GM18507 (cell line): Measurements from ENCODE around the gene ESAM.

Source experiments
- DNase-seq: peaks from one replicate; pipeline ENCODE4 v3.0.0; 2011; ENCODE audit warnings: low read depth; ENCODE audit not compliant: insufficient read length; ENCODE audit errors: extremely low spot score
- FAIRE-seq: peaks from 2 replicates; lab custom pipeline; 2011; peaks lifted over from hg19 to GRCh38; lab: Jason Lieb, UNC

The ESAM gene

GRCh38 chr11:124754710-124755109, 7.4 kb downstream of the ESAM start:
- DNase-seq (no peak), FAIRE-seq (no peak)

GRCh38 chr11:124754309-124754708, 7.8 kb downstream of the ESAM start:
- no peak for DNase-seq
- no peak for FAIRE-seq

GRCh38 chr11:124753624-124754023, 8.5 kb downstream of the ESAM start:
- FAIRE-seq (no peak), DNase-seq (no peak)

GRCh38 chr11:124753205-124753604, 8.9 kb downstream of the ESAM start:
- FAIRE-seq: no peak
- DNase-seq: no peak

GRCh38 chr11:124752471-124753102, 9.5 kb downstream of the ESAM start:
- FAIRE-seq: no peak
- no peak for DNase-seq

- FAIRE-seq (no peak), DNase-seq (no peak)
These were observed 10.2 kb downstream of the ESAM start, which contains the start of gene VSIG2 for GRCh38 chr11:124751741-124752470. TSS of gene VSIG2 (minus strand) at chr11:124752255. CDS start at chr11:124752137, 118 bp downstream.

GRCh38 chr11:124751391-124751740, 10.7 kb downstream of the ESAM start:
- no peak for FAIRE-seq

GRCh38 chr11:124749912-124750311, 12.2 kb downstream of the ESAM start:
- DNase-seq (no peak), FAIRE-seq (peak; percentile 29)

More at GRCh38 chr11:124751391-124751740, 10.7 kb downstream of the ESAM start:
- no peak for DNase-seq

GRCh38 chr11:124748481-124749343, 13.4 kb downstream of the ESAM start:
- no peak for FAIRE-seq
- DNase-seq: no peak

- FAIRE-seq (no peak), DNase-seq (no peak)
These were observed 14.0 kb downstream of the ESAM start for GRCh38 chr11:124748100-124748418.

GRCh38 chr11:124747406-124748099, 14.5 kb downstream of the ESAM start:
- no peak for FAIRE-seq
- no peak for DNase-seq

- DNase-seq: peak; percentile 86
- FAIRE-seq: peak; percentile 92
These were observed 15.4 kb downstream of the ESAM start for GRCh38 chr11:124746621-124747243.

GRCh38 chr11:124745835-124746620, 16.1 kb downstream of the ESAM start:
- DNase-seq: no peak
- FAIRE-seq: peak; percentile 41

GRCh38 chr11:124745270-124745834, 16.7 kb downstream of the ESAM start:
- FAIRE-seq (no peak), DNase-seq (no peak)

GRCh38 chr11:124743050-124743449, 19.0 kb downstream of the ESAM start:
- no peak for FAIRE-seq
- DNase-seq: no peak

GRCh38 chr11:124742555-124742954, 19.5 kb downstream of the ESAM start:
- FAIRE-seq (no peak), DNase-seq (no peak)

GRCh38 chr11:124740277-124740882, 21.7 kb downstream of the ESAM start:
- no peak for DNase-seq
- FAIRE-seq: peak; percentile 58
